H9 (cell line): ENCODE results near the gene WDFY1. TPM values are rescaled to one million over a fixed set of nuclear protein-coding genes. Genes with fewer than 3 reads are reported as not detected.

ENCODE experiments used
- DNase-seq: peaks from one replicate; pipeline ENCODE4 v3.0.0-alpha.2; 2017
- H2AFZ ChIP-seq: one replicate; pipeline ENCODE4 v1.6.1; 2013; ENCODE audit warnings: mild to moderate bottlenecking, low read length, control low read depth, moderate library complexity
- H2AK5ac ChIP-seq: 2 replicates; pipeline ENCODE4 v1.6.1; 2013; ENCODE audit warnings: low read length, control low read depth, mixed read lengths; ENCODE audit not compliant: insufficient read length
- H2BK120ac ChIP-seq: one replicate; pipeline ENCODE4 v1.6.1; 2013; ENCODE audit warnings: low read depth, mild to moderate bottlenecking, low read length, control low read depth, inconsistent platforms; ENCODE audit not compliant: poor library complexity, severe bottlenecking
- H2BK12ac ChIP-seq: 2 replicates; pipeline ENCODE4 v1.6.1; 2013; ENCODE audit warnings: low read length, control low read depth, mixed read lengths, low read depth; ENCODE audit not compliant: insufficient read length
- H2BK15ac ChIP-seq: 2 replicates; pipeline ENCODE4 v1.6.1; 2013; ENCODE audit warnings: low read depth, low read length, control low read depth
- H2BK20ac ChIP-seq: one replicate; pipeline ENCODE4 v1.6.1; 2013; ENCODE audit warnings: low read depth, mild to moderate bottlenecking, low read length, control low read depth, inconsistent platforms; ENCODE audit not compliant: poor library complexity, severe bottlenecking
- H2BK5ac ChIP-seq: 2 replicates; pipeline ENCODE4 v1.6.1; 2013; ENCODE audit warnings: low read length, control low read depth, mixed read lengths; ENCODE audit not compliant: insufficient read length
- H3K14ac ChIP-seq: 2 replicates; pipeline ENCODE4 v1.6.1; 2013; ENCODE audit warnings: low read length, control low read depth; ENCODE audit not compliant: insufficient read depth
- H3K18ac ChIP-seq: 2 replicates; pipeline ENCODE4 v1.6.1; 2013; ENCODE audit warnings: low read depth, mild to moderate bottlenecking, mixed read lengths, low read length, control low read depth; ENCODE audit not compliant: insufficient read length
- H3K23ac ChIP-seq: 2 replicates; pipeline ENCODE4 v1.6.1; 2013; ENCODE audit warnings: low read length, control low read depth, mixed read lengths, low read depth; ENCODE audit not compliant: insufficient read length
- H3K23me2 ChIP-seq: 2 replicates; pipeline ENCODE4 v1.6.1; 2013; ENCODE audit warnings: low read depth, mild to moderate bottlenecking, mixed read lengths, low read length, control low read depth; ENCODE audit not compliant: insufficient read length, poor library complexity, severe bottlenecking
- H3K27ac ChIP-seq: 2 replicates; pipeline ENCODE4 v1.5.1; 2013; ENCODE audit warnings: low read length, control low read depth, mixed read lengths, low read depth; ENCODE audit not compliant: insufficient read length
- H3K27me3 ChIP-seq: 2 replicates; pipeline ENCODE4 v1.6.1; 2013; ENCODE audit warnings: low read length, control low read depth, inconsistent platforms; ENCODE audit not compliant: insufficient read depth
- H3K4ac ChIP-seq: 2 replicates; pipeline ENCODE4 v1.6.1; 2013; ENCODE audit warnings: low read depth, mild to moderate bottlenecking, control low read depth, inconsistent platforms, low read length, moderate library complexity
- H3K4me1 ChIP-seq: 2 replicates; pipeline ENCODE4 v1.6.1; 2013; ENCODE audit warnings: low read length, control low read depth, inconsistent platforms; ENCODE audit not compliant: insufficient read depth
- H3K4me2 ChIP-seq: 2 replicates; pipeline ENCODE4 v1.6.1; 2013; ENCODE audit warnings: low read length, control low read depth, mixed read lengths; ENCODE audit not compliant: insufficient read length, insufficient read depth
- H3K56ac ChIP-seq: 2 replicates; pipeline ENCODE4 v1.6.1; 2013; ENCODE audit warnings: low read depth, mild to moderate bottlenecking, mixed read lengths, low read length, control low read depth; ENCODE audit not compliant: insufficient read length
- H3K79me1 ChIP-seq: 2 replicates; pipeline ENCODE4 v1.6.1; 2013; ENCODE audit warnings: low read depth, mild to moderate bottlenecking, moderate library complexity, low read length, control low read depth, inconsistent platforms; ENCODE audit not compliant: insufficient read depth, poor library complexity, severe bottlenecking
- H3K79me2 ChIP-seq: 2 replicates; pipeline ENCODE4 v1.6.1; 2013; ENCODE audit warnings: low read length, control low read depth, inconsistent platforms; ENCODE audit not compliant: insufficient read depth
- H3K9ac ChIP-seq: 2 replicates; pipeline ENCODE4 v1.6.1; 2013; ENCODE audit warnings: low read length, control low read depth, mixed read lengths; ENCODE audit not compliant: insufficient read length; ENCODE audit errors: extremely low read depth
- H3K9me3 ChIP-seq: one replicate; pipeline ENCODE4 v1.6.1; 2013; ENCODE audit warnings: low read depth, low read length, inconsistent platforms; ENCODE audit not compliant: control insufficient read depth
- H3T11ph ChIP-seq: one replicate; pipeline ENCODE4 v1.6.1; 2013; ENCODE audit warnings: mild to moderate bottlenecking, low read length, control low read depth, inconsistent platforms
- H4K20me1 ChIP-seq: one replicate; pipeline ENCODE4 v1.6.1; 2013; ENCODE audit not compliant: control insufficient read depth, insufficient read length, insufficient read depth
- H4K5ac ChIP-seq: 2 replicates; pipeline ENCODE4 v1.6.1; 2013; ENCODE audit warnings: low read depth, mild to moderate bottlenecking, mixed read lengths, low read length, control low read depth; ENCODE audit not compliant: insufficient read length
- H4K8ac ChIP-seq: replicated peaks from 2 replicates; pipeline ENCODE4 v1.6.1; 2013; ENCODE audit warnings: low read length, control low read depth, mixed read lengths, low read depth; ENCODE audit not compliant: insufficient read length
- H4K91ac ChIP-seq: 2 replicates; pipeline ENCODE4 v1.6.1; 2013; ENCODE audit warnings: low read depth, mild to moderate bottlenecking, moderate library complexity, mixed read lengths, low read length, control low read depth; ENCODE audit not compliant: insufficient read length
- H3K27ac Mint-ChIP-seq, 3 experiments: 2 replicates in 2 of 3; 3 replicates in 1 of 3; pipeline ENCODE4 v1.8.0; 2020 to 2021; ENCODE audit warnings: mixed read lengths in 3 of 3, mild to moderate bottlenecking in 1 of 3, moderate library complexity in 1 of 3
- H3K27me3 Mint-ChIP-seq: 2 replicates; pipeline ENCODE4 v1.8.0; 2021; ENCODE audit warnings: low read depth, mild to moderate bottlenecking, moderate library complexity, mixed read lengths
- H3K36me3 Mint-ChIP-seq, 3 experiments: 2 replicates in 2 of 3; 3 replicates in 1 of 3; pipeline ENCODE4 v1.8.0; 2020 to 2021; ENCODE audit warnings: low read depth in 3 of 3, mixed read lengths in 3 of 3; ENCODE audit not compliant: insufficient read depth in 1 of 3
- H3K4me1 Mint-ChIP-seq, 2 experiments: 2 replicates each; pipeline ENCODE4 v1.8.0; 2020; ENCODE audit warnings: mixed read lengths in 2 of 2
- H3K4me3 Mint-ChIP-seq, 2 experiments: 2 replicates in 1 of 2; 3 replicates in 1 of 2; pipeline ENCODE4 v1.8.0; 2020 to 2021; ENCODE audit warnings: mild to moderate bottlenecking in 2 of 2, mixed read lengths in 2 of 2, moderate library complexity in 1 of 2
- H3K9me3 Mint-ChIP-seq, 2 experiments: 2 replicates in 1 of 2; 3 replicates in 1 of 2; pipeline ENCODE4 v1.8.0; 2020; ENCODE audit warnings: mild to moderate bottlenecking in 2 of 2, mixed read lengths in 2 of 2, moderate library complexity in 1 of 2
- WGBS: extraction: QIAGEN DNeasy Blood & Tissue Kit; methylation state at CpG from one replicate; pipeline ENCODE4 v1.1.7; 2013; ENCODE audit warnings: missing lambda C conversion rate, low lambda C conversion rate, mixed read lengths; ENCODE audit not compliant: insufficient read length; ENCODE audit errors: extremely low coverage; 5-methylcytosine and 5-hydroxymethylcytosine counted together
- total RNA-seq: library from RNA; stranded (reverse); gene quantifications from 2 replicates; pipeline ENCODE4 v1.2.1, GENCODE V29; 2021
- TF ChIP-seq, protein P1 (sequence below): fragments of 200-600 bp; sonication (generic); conservative IDR thresholded peaks from 3 replicates; pipeline ENCODE4 v1.8.0; 2021; ENCODE audit warnings: antibody characterized with exemption, mild to moderate bottlenecking

WDFY1 gene
- total RNA-seq, 1 experiment from 2014 or later: 54.1 TPM

DNA sequence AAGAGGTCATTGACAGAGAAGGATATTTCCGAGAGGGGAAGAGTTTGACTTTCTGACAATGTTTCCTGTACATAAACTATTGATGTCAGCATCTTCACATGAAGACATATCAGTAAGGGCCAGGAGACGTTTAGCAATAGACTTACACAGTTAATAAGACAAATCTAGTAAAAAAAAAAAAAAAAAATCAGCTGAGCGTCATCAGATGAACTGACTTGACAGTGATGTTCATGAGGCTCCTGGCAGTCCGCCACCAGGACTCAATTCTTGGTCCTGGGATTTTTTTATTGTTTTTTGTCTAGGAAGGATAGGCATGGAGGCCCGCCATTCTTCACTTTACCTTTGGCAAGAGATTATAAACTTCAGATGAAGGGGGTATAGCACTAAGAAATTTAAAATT lies 26.6 kb upstream of the WDFY1 start:
- Histone ChIP-seq H3K4ac (no peak overlapping the region), H3T11ph (no peak overlapping the region), H4K8ac (no peak overlapping the region), H2AFZ (no peak overlapping the region), H3K27ac (no peak overlapping the region), H2BK12ac (no peak overlapping the region), H3K14ac (no peak overlapping the region), H3K4me1 (no peaks in the 10 kb centered on the region), H3K56ac (no peak overlapping the region), H4K5ac (no peak overlapping the region), H3K9me3 (no peaks in the 10 kb centered on the region), H3K79me2 (no peaks in the 10 kb centered on the region), H4K91ac (no peak overlapping the region), H3K79me1 (no peaks in the 10 kb centered on the region), H3K23ac (no peak overlapping the region), H3K27me3 (no peaks in the 10 kb centered on the region), H3K4me2 (no peak overlapping the region), H4K20me1 (no peaks in the 10 kb centered on the region), H3K18ac (no peak overlapping the region), H2BK20ac (no peak overlapping the region), H2BK5ac (no peak overlapping the region), H2BK120ac (no peak overlapping the region), H2AK5ac (no peak overlapping the region), H3K23me2 (no peaks in the 10 kb centered on the region), H2BK15ac (no peak overlapping the region), H3K9ac (no peak overlapping the region)
- no peak for DNase-seq
- H3K4me1 Mint-ChIP-seq: peaks cover 4 to 12% of the 10 kb centered on the region in 2 experiments; a peak in 3 of 4 replicates
- no CpG with 5 or more reads among the region's 5 CpGs for WGBS
- H3K27me3 Mint-ChIP-seq: no peaks in the 10 kb centered on the region
- no peak overlapping the region for H3K4me3 Mint-ChIP-seq
- no peak overlapping the region for H3K27ac Mint-ChIP-seq
- no peaks in the 10 kb centered on the region for H3K9me3 Mint-ChIP-seq
- TF ChIP-seq, protein P1, sequence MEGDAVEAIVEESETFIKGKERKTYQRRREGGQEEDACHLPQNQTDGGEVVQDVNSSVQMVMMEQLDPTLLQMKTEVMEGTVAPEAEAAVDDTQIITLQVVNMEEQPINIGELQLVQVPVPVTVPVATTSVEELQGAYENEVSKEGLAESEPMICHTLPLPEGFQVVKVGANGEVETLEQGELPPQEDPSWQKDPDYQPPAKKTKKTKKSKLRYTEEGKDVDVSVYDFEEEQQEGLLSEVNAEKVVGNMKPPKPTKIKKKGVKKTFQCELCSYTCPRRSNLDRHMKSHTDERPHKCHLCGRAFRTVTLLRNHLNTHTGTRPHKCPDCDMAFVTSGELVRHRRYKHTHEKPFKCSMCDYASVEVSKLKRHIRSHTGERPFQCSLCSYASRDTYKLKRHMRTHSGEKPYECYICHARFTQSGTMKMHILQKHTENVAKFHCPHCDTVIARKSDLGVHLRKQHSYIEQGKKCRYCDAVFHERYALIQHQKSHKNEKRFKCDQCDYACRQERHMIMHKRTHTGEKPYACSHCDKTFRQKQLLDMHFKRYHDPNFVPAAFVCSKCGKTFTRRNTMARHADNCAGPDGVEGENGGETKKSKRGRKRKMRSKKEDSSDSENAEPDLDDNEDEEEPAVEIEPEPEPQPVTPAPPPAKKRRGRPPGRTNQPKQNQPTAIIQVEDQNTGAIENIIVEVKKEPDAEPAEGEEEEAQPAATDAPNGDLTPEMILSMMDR: no peak
- H3K36me3 Mint-ChIP-seq: peaks cover 5 to 9% (median 7%) of the 10 kb centered on the region in 3 experiments; a peak in 6 of 7 replicates
